Smooth muscle cell (in vitro differentiated cells): ENCODE measurements around the gene DUSP3. TPM values are rescaled to one million over a fixed set of nuclear protein-coding genes. Genes with fewer than 3 reads are reported as not detected.

Source experiments
- DNase-seq: peaks from one replicate; lab custom pipeline; 2025; ENCODE audit not compliant: unreplicated experiment; lab: John Stamatoyannopoulos, UW
- H2AFZ ChIP-seq: fragments of 200-600 bp; sonication (generic); 2 replicates; pipeline ENCODE4 v1.6.0; 2016; ENCODE audit warnings: antibody characterized with exemption, low read depth, mild to moderate bottlenecking
- H3F3A ChIP-seq: fragments of 200-600 bp; sonication (generic); 2 replicates; pipeline ENCODE4 v1.6.0; 2017; ENCODE audit warnings: antibody characterized with exemption, low read depth
- H3K27ac ChIP-seq: fragments of 200-600 bp; sonication (generic); 2 replicates; pipeline ENCODE4 v1.5.1; 2016; ENCODE audit warnings: low read depth, mild to moderate bottlenecking
- H3K27me3 ChIP-seq: fragments of 200-600 bp; sonication (generic); 2 replicates; pipeline ENCODE4 v1.6.1; 2016; ENCODE audit warnings: low read depth, mild to moderate bottlenecking
- H3K36me3 ChIP-seq: fragments of 200-600 bp; sonication (generic); 2 replicates; pipeline ENCODE4 v1.5.1; 2016; ENCODE audit warnings: low read depth
- H3K4me1 ChIP-seq: fragments of 200-600 bp; sonication (generic); 2 replicates; pipeline ENCODE4 v1.5.1; 2016; ENCODE audit warnings: low read depth
- H3K4me2 ChIP-seq: fragments of 200-600 bp; sonication (generic); 2 replicates; pipeline ENCODE4 v1.6.0; 2016; ENCODE audit warnings: mild to moderate bottlenecking
- H3K4me3 ChIP-seq: fragments of 200-600 bp; sonication (generic); 2 replicates; pipeline ENCODE4 v1.5.1; 2016; ENCODE audit warnings: mild to moderate bottlenecking
- H3K79me2 ChIP-seq: fragments of 200-600 bp; sonication (generic); 2 replicates; pipeline ENCODE4 v1.6.0; 2016; ENCODE audit warnings: low read depth, mild to moderate bottlenecking
- H3K9ac ChIP-seq: fragments of 200-600 bp; sonication (generic); 2 replicates; pipeline ENCODE4 v1.6.0; 2016; ENCODE audit warnings: low read depth
- H3K9me3 ChIP-seq: fragments of 200-600 bp; sonication (generic); replicated peaks from 2 replicates; pipeline ENCODE4 v1.5.1; 2016; ENCODE audit warnings: low read depth
- H4K20me1 ChIP-seq: fragments of 200-600 bp; sonication (generic); 2 replicates; pipeline ENCODE4 v1.6.0; 2016; ENCODE audit warnings: low read depth
- WGBS: methylation state at CpG from one replicate; pipeline ENCODE4 v1.1.7; 2016; ENCODE audit warnings: low lambda C conversion rate; 5-methylcytosine and 5-hydroxymethylcytosine counted together
- polyA plus RNA-seq: library from polyadenylated mRNA; unstranded; fragments of >200 nt; fragmentation: Nextera tagmentation; extraction: Ambion mirVana; gene quantifications from 2 replicates; pipeline ENCODE4 v1.2.1, GENCODE V29; 2016
- total RNA-seq: library from RNA; depleted of rRNA; stranded (reverse); fragments of >200 nt; gene quantifications from 2 replicates; pipeline ENCODE4 v1.2.3, GENCODE V29; 2014
- TF ChIP-seq, protein P1 (sequence below): fragments of 200-600 bp; sonication (generic); IDR thresholded peaks from 2 replicates; pipeline ENCODE4 v1.5.1; 2017; ENCODE audit warnings: borderline replicate concordance, mild to moderate bottlenecking, antibody characterized with exemption; ENCODE audit not compliant: insufficient read depth, poor library complexity, severe bottlenecking

DUSP3 gene
- total and polyA plus RNA-seq, 2 experiments from 2014 or later: 25.6 to 34.4 TPM

- Histone ChIP-seq H2AFZ (no peak overlapping the region), H3K27me3 (no peaks in the 10 kb centered on the region), H3K4me2 (peak overlapping the region; percentile 25), H3K4me1 (no peaks in the 10 kb centered on the region), H3F3A (no peaks in the 10 kb centered on the region), H4K20me1 (no peaks in the 10 kb centered on the region), H3K9ac (no peak overlapping the region), H3K4me3 (no peak overlapping the region), H3K36me3 (no peaks in the 10 kb centered on the region), H3K9me3 (no peaks in the 10 kb centered on the region), H3K79me2 (no peaks in the 10 kb centered on the region), H3K27ac (no peak overlapping the region)
- TF ChIP-seq, protein P1, sequence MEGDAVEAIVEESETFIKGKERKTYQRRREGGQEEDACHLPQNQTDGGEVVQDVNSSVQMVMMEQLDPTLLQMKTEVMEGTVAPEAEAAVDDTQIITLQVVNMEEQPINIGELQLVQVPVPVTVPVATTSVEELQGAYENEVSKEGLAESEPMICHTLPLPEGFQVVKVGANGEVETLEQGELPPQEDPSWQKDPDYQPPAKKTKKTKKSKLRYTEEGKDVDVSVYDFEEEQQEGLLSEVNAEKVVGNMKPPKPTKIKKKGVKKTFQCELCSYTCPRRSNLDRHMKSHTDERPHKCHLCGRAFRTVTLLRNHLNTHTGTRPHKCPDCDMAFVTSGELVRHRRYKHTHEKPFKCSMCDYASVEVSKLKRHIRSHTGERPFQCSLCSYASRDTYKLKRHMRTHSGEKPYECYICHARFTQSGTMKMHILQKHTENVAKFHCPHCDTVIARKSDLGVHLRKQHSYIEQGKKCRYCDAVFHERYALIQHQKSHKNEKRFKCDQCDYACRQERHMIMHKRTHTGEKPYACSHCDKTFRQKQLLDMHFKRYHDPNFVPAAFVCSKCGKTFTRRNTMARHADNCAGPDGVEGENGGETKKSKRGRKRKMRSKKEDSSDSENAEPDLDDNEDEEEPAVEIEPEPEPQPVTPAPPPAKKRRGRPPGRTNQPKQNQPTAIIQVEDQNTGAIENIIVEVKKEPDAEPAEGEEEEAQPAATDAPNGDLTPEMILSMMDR: no peak
- DNase-seq: no peak
- WGBS: 3% methylated on average over 1 of the region's 1 CpG
These were observed 35.9 kb upstream of the DUSP3 start for GRCh38 chr17:43814714-43815113.

GRCh38 chr17:43814026-43814425, 35.2 kb upstream of the DUSP3 start:
- TF ChIP-seq, protein P1: no peak
- no peak overlapping the region for H3K4me2 ChIP-seq
- H2AFZ ChIP-seq: no peak overlapping the region
- H3K27me3 ChIP-seq: no peaks in the 10 kb centered on the region
- no peaks in the 10 kb centered on the region for H3K36me3 ChIP-seq
- no peaks in the 10 kb centered on the region for H3K4me1 ChIP-seq
- H3K4me3 ChIP-seq: no peak overlapping the region
- WGBS: 85% methylated on average over 12 of the region's 12 CpGs
- H3K9me3 ChIP-seq: no peaks in the 10 kb centered on the region
- H4K20me1 ChIP-seq: no peaks in the 10 kb centered on the region
- no peak overlapping the region for H3K9ac ChIP-seq
- DNase-seq: no peak
- no peaks in the 10 kb centered on the region for H3K79me2 ChIP-seq
- H3K27ac ChIP-seq: no peak overlapping the region
- no peaks in the 10 kb centered on the region for H3F3A ChIP-seq

DNA sequence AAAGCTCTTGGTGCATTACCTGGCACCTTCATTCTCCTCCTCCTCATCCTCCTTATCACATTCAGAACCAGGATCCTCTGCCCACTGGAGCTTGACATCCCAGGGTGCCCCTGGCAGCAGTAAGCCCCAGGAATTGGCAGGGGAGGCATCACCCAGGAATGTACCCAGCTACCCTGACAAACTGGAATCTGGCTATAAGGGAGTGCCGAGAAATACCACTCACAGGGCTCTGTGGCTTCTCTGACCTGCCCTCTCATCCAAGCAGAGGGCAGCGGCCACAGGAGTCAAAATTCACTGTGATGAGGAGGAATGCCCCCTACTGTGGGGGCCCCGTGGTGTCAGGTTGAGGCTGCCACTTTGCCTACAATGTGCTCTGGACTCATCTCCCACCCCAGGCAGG, 34.6 kb upstream of the DUSP3 start:
- Histone ChIP-seq H4K20me1 (no peaks in the 10 kb centered on the region), H3K9me3 (no peaks in the 10 kb centered on the region), H3K4me2 (no peak overlapping the region), H3K27me3 (no peaks in the 10 kb centered on the region), H3K79me2 (no peaks in the 10 kb centered on the region), H3K4me3 (no peak overlapping the region), H2AFZ (no peak overlapping the region), H3K36me3 (no peaks in the 10 kb centered on the region), H3F3A (no peaks in the 10 kb centered on the region), H3K4me1 (no peaks in the 10 kb centered on the region), H3K9ac (no peak overlapping the region), H3K27ac (no peak overlapping the region)
- no peak for DNase-seq
- TF ChIP-seq, protein P1: no peak
- WGBS: 87% methylated on average over 3 of the region's 3 CpGs
